IPS-15b (cell line): ENCODE results near the gene MT1B.
"Not testable (repeated sequence)": the region's sequence is repeated elsewhere in the genome, so short reads cannot be mapped to it uniquely, and the experiment has no call there.

Experiments used
- H3K27me3 ChIP-seq: one replicate; pipeline ENCODE4 v1.6.1; 2013; ENCODE audit warnings: low read length; ENCODE audit not compliant: control insufficient read depth, insufficient read depth
- H3K36me3 ChIP-seq: one replicate; pipeline ENCODE4 v1.6.1; 2013; ENCODE audit warnings: low read length; ENCODE audit not compliant: control insufficient read depth, insufficient read depth
- H3K4me1 ChIP-seq: one replicate; pipeline ENCODE4 v1.6.1; 2013; ENCODE audit warnings: mild to moderate bottlenecking, low read length; ENCODE audit not compliant: control insufficient read depth, insufficient read depth
- H3K4me3 ChIP-seq: one replicate; pipeline ENCODE4 v1.5.1; 2013; ENCODE audit warnings: low read depth, low read length
- H3K9ac ChIP-seq: one replicate; pipeline ENCODE4 v1.6.1; 2013; ENCODE audit warnings: low read depth, mild to moderate bottlenecking, low read length
- H3K9me3 ChIP-seq: one replicate; pipeline ENCODE4 v1.6.1; 2013; ENCODE audit warnings: mild to moderate bottlenecking, low read length; ENCODE audit not compliant: control insufficient read depth, insufficient read depth

Gene MT1B

GRCh38 chr16:56674570-56674969, 22.9 kb downstream of the MT1B start:
- not testable (repeated sequence) for H3K9ac ChIP-seq, H3K9me3 ChIP-seq, H3K36me3 ChIP-seq, H3K4me3 ChIP-seq
- peaks cover 15% of the 10 kb centered on the region for H3K4me1 ChIP-seq
- peaks cover 76% of the 10 kb centered on the region for H3K27me3 ChIP-seq

GRCh38 chr16:56675685-56676210, 24.1 kb downstream of the MT1B start:
- Histone ChIP-seq H3K36me3 (no peaks in the 10 kb centered on the region), H3K9ac (peak overlapping the region; percentile 0), H3K27me3 (peaks cover 76% of the 10 kb centered on the region), H3K4me3 (peak overlapping the region; percentile 65), H3K4me1 (peaks cover 11% of the 10 kb centered on the region), H3K9me3 (no peaks in the 10 kb centered on the region)

- Histone ChIP-seq H3K36me3 (no peaks in the 10 kb centered on the region), H3K9ac (no peak overlapping the region), H3K9me3 (no peaks in the 10 kb centered on the region), H3K4me1 (peaks cover 11% of the 10 kb centered on the region), H3K27me3 (peaks cover 72% of the 10 kb centered on the region), H3K4me3 (no peak overlapping the region)
Observed at GRCh38 chr16:56677474-56677873, 25.8 kb downstream of the MT1B start.

GRCh38 chr16:56679078-56679730, 27.5 kb downstream of the MT1B start:
- Histone ChIP-seq H3K4me3 (no peak overlapping the region), H3K9ac (no peak overlapping the region), H3K4me1 (peaks cover 17% of the 10 kb centered on the region), H3K36me3 (no peaks in the 10 kb centered on the region), H3K9me3 (no peaks in the 10 kb centered on the region), H3K27me3 (peaks cover 69% of the 10 kb centered on the region)

GRCh38 chr16:56679818-56680217, 28.1 kb downstream of the MT1B start:
- Histone ChIP-seq H3K27me3 (peaks cover 69% of the 10 kb centered on the region), H3K4me3 (no peak overlapping the region), H3K4me1 (peaks cover 15% of the 10 kb centered on the region)

GRCh38 chr16:56681939-56682702, 30.4 kb downstream of the MT1B start, which contains the start of gene MT1X:
MT1X (plus strand) TSS chr16:56682470; CDS start chr16:56682541, 71 bp downstream.
- Histone ChIP-seq H3K36me3 (no peaks in the 10 kb centered on the region), H3K27me3 (peaks cover 52% of the 10 kb centered on the region), H3K4me3 (peak within 1 kb of the TSS; percentile 89), H3K9me3 (no peaks in the 10 kb centered on the region), H3K4me1 (peaks cover 10% of the 10 kb centered on the region), H3K9ac (peak within 1 kb of the TSS; percentile 79)

More at GRCh38 chr16:56679818-56680217, 28.1 kb downstream of the MT1B start:
- Histone ChIP-seq H3K9ac (no peak overlapping the region), H3K36me3 (no peaks in the 10 kb centered on the region), H3K9me3 (no peaks in the 10 kb centered on the region)

GRCh38 chr16:56682703-56683397, 31.2 kb downstream of the MT1B start:
- peaks cover 47% of the 10 kb centered on the region for H3K27me3 ChIP-seq
- no peaks in the 10 kb centered on the region for H3K36me3 ChIP-seq
- H3K4me1 ChIP-seq: peaks cover 9% of the 10 kb centered on the region
- H3K9ac ChIP-seq: peak overlapping the region; percentile 79
- H3K4me3 ChIP-seq: peak overlapping the region; percentile 89
- no peaks in the 10 kb centered on the region for H3K9me3 ChIP-seq

- Histone ChIP-seq H3K36me3 (no peaks in the 10 kb centered on the region), H3K9me3 (no peaks in the 10 kb centered on the region), H3K4me1 (peaks cover 9% of the 10 kb centered on the region), H3K9ac (no peak overlapping the region), H3K27me3 (peaks cover 45% of the 10 kb centered on the region), H3K4me3 (peak overlapping the region; percentile 89)
Observed at GRCh38 chr16:56683424-56684172, 31.9 kb downstream of the MT1B start.

GRCh38 chr16:56684256-56684925, 32.7 kb downstream of the MT1B start:
- Histone ChIP-seq H3K36me3 (no peaks in the 10 kb centered on the region), H3K9ac (no peak overlapping the region), H3K4me3 (no peak overlapping the region), H3K4me1 (peaks cover 9% of the 10 kb centered on the region), H3K27me3 (peaks cover 38% of the 10 kb centered on the region), H3K9me3 (no peaks in the 10 kb centered on the region)

GRCh38 chr16:56684926-56685590, 33.4 kb downstream of the MT1B start:
- peaks cover 31% of the 10 kb centered on the region for H3K27me3 ChIP-seq
- no peak overlapping the region for H3K9ac ChIP-seq
- H3K4me1 ChIP-seq: peaks cover 9% of the 10 kb centered on the region
- no peaks in the 10 kb centered on the region for H3K9me3 ChIP-seq
- no peaks in the 10 kb centered on the region for H3K36me3 ChIP-seq
- no peak overlapping the region for H3K4me3 ChIP-seq
